Measurements from ENCODE around the gene ZNF554.

ZNF554 gene

GRCh38 chr19:2819540-2820111 is at the start of gene ZNF554:
TSS of gene ZNF554 (plus strand) at chr19:2819868. CDS start at chr19:2820072, 204 bp downstream.
- peak; percentile 97 for DNase-seq (ENCODE audit: low read depth)

- DNase-seq (ENCODE audit: low read depth) = no peak
Measured at GRCh38 chr19:2770055-2771013, 49.3 kb upstream of the ZNF554 start.

- no peak for DNase-seq (ENCODE audit: low read depth)
Measured at GRCh38 chr19:2771786-2772674, 47.6 kb upstream of the ZNF554 start.

GRCh38 chr19:2774083-2774679 is 45.5 kb upstream of the ZNF554 start:
- DNase-seq (ENCODE audit: low read depth) = no peak

- DNase-seq (ENCODE audit: low read depth) = no peak
Measured at GRCh38 chr19:2774953-2775555, 44.6 kb upstream of the ZNF554 start.

GRCh38 chr19:2775556-2776430 is 43.9 kb upstream of the ZNF554 start:
- peak; percentile 48 for DNase-seq (ENCODE audit: low read depth)

GRCh38 chr19:2777952-2778683 is 41.5 kb upstream of the ZNF554 start:
- no peak for DNase-seq (ENCODE audit: low read depth)

- DNase-seq (ENCODE audit: low read depth) = no peak
Measured at GRCh38 chr19:2779121-2779740, 40.4 kb upstream of the ZNF554 start.

GRCh38 chr19:2780284-2780683 is 39.4 kb upstream of the ZNF554 start:
- no peak for DNase-seq (ENCODE audit: low read depth)

- DNase-seq (ENCODE audit: low read depth) = no peak
Measured at GRCh38 chr19:2782329-2782935, 37.2 kb upstream of the ZNF554 start.

- peak; percentile 93 for DNase-seq (ENCODE audit: low read depth)
Measured at GRCh38 chr19:2782936-2783780, 36.5 kb upstream of the ZNF554 start, which contains the start of gene SGTA. TSS of gene SGTA (minus strand) at chr19:2783273. CDS start at chr19:2769068, 14,205 bp downstream.

GRCh38 chr19:2783781-2784145 is 35.9 kb upstream of the ZNF554 start:
- no peak for DNase-seq (ENCODE audit: low read depth)

GRCh38 chr19:2785244-2785997 is 34.2 kb upstream of the ZNF554 start, which contains the start of gene THOP1:
TSS of gene THOP1 (plus strand) at chr19:2785503. CDS start at chr19:2785663, 160 bp downstream.
- peak; percentile 98 for DNase-seq (ENCODE audit: low read depth)

- DNase-seq (ENCODE audit: low read depth) = no peak
Measured at GRCh38 chr19:2787115-2787514, 32.6 kb upstream of the ZNF554 start.

- no peak for DNase-seq (ENCODE audit: low read depth)
Measured at GRCh38 chr19:2788237-2788636, 31.4 kb upstream of the ZNF554 start.

- DNase-seq (ENCODE audit: low read depth) = no peak
Measured at GRCh38 chr19:2790194-2790556, 29.5 kb upstream of the ZNF554 start.

Data from activated gamma-delta T cell treated with anti-CD3 and anti-CD28 coated beads, Interleukin-2, amount 50 U/mL, for 16 hours (primary cell).